ENCODE data around the gene MRPL43.

Gene MRPL43

GRCh38 chr10:100962351-100963080 lies 24.8 kb downstream of the MRPL43 start:
- no peak for DNase-seq

- DNase-seq: no peak
These were observed 27.0 kb downstream of the MRPL43 start for GRCh38 chr10:100960251-100960650.

GRCh38 chr10:100948916-100949315 lies 38.4 kb downstream of the MRPL43 start:
- DNase-seq: no peak

- no peak for DNase-seq
These were observed 41.5 kb downstream of the MRPL43 start for GRCh38 chr10:100945754-100946153.

GRCh38 chr10:100943508-100943907 lies 43.8 kb downstream of the MRPL43 start:
- DNase-seq: no peak

GRCh38 chr10:100942229-100942628 lies 45.1 kb downstream of the MRPL43 start:
- DNase-seq: no peak

GRCh38 chr10:100939763-100940344 lies 47.4 kb downstream of the MRPL43 start:
- DNase-seq: no peak

Measured in stimulated activated CD4-positive, alpha-beta T cell treated with anti-CD3 and anti-CD28 coated beads, Interleukin-4, amount 100 ng/mL, for 1 hour (primary cell).